ENCODE data around the gene CERS6.

CERS6 gene

DNA sequence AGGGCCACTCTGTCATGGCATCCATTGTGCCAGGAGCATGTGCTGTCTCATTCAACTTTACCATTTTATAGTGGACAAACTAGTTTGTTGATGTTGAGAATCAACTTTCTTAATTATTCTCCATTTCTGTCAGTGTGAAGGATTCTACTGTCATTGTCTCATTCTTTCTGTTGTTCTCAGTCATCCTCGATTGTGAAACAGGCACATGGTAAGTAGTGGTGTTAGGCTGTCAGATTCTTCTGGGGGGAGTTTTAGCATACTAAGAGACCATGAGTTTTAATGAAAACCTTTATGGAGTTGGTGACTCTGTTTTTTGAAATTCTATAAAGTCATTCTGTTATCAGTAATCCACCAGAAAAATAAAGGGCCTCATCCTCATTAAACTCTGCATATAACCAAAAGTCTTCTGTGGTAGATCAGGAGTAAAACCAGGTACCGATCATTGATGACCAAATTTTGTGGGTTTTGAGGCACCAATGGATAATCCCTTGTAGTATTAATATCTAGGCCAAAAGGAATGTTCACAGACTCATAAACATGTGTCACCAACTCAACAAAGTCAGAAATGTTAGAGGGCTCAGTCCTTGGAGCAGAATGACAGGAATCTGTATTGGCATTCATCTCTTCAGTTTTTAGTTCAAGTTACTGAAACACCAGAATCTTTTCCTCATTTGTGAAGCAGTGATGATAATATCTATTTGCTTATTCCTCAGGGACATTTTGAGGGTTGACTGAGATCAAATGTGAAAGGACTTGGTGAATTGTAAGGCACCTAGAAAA is 73.2 kb downstream of the CERS6 start:
- no peak for DNase-seq (ENCODE audit: low read depth in 2 of 2, low spot score in 1 of 2)

DNA sequence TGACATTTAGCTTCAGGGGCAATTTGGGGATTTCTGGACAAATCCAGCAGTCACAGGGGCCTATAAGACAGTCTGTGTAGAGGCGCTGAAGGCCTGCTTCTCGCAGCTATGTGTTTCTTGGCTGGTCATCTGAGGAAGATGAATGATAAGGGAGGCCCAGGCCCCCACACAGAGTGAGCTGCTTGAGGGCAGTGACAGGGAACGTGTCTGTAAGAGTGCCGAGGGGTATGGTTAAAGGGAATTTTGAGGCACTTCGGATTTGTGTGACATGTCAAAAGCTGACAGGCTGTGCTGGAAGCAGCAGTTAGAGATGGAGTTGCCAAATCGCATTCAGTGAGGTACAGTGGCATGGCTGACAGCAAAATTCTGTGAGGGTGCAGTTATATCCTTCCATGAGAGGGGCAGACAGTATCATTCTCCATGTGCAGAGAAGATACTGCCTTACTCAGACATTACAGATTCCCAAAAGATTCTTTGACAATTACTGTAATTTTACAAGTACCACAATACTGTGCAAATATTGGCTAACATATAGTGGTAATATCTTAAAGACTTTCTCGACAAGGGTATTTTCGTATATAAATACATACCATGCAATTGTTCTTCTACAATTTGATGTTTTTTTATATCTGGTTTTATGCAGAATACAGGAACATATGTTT is 74.0 kb downstream of the CERS6 start:
- no peak for DNase-seq (ENCODE audit: low read depth in 2 of 2, low spot score in 1 of 2)

DNA sequence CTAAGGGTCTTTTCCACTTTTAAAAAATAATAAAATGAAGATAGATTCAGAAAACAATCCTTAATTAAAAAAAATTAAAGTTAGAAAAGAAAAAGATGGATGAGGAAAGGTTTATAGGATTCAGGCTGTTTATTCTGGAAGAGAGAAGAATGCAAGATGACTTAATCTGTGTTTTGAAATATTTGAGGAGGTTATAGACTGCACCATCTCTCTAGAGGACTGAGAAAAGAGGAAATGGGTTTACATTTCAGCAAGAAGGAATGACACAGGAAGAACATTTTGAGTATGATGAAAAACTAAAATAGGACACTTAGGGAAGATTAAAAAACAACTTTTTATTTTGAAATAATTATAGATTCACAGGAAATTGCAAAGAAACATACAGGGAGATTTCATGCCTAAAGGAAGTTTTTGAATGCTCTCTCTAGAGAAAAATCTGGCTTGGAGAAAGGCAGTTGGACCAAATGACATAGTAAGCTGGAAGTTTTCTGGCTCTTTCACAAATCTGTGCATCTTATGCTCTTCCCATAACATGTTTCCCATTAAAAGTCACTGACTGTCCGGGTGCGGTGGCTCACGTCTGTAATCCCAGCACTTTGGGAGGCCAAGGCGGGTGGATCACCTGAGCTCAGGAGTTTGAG is 75.0 kb downstream of the CERS6 start:
- DNase-seq (ENCODE audit: low read depth in 2 of 2, low spot score in 1 of 2) = no peak

DNA sequence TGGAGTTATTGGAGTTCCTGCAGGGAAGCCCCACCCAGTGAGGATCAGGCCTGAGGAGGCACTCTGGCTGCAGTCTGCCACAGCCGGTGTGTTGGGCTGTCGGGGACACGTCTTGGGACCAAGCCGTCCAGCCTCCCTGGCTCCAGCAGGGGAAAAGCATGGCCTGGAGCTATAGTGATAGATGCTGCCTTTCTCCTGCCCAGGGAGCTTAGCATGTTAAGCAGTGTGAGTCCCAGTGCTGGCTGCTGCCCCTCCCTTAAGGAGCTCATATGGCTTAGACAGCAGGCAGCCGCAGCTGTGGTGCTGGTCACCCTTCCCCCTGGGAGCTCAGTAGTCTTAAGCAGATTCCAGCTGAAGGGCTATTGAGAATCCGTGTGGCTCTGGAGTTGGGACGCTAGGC is 78.9 kb downstream of the CERS6 start:
- DNase-seq (ENCODE audit: low read depth in 2 of 2, low spot score in 1 of 2) = no peak

DNA sequence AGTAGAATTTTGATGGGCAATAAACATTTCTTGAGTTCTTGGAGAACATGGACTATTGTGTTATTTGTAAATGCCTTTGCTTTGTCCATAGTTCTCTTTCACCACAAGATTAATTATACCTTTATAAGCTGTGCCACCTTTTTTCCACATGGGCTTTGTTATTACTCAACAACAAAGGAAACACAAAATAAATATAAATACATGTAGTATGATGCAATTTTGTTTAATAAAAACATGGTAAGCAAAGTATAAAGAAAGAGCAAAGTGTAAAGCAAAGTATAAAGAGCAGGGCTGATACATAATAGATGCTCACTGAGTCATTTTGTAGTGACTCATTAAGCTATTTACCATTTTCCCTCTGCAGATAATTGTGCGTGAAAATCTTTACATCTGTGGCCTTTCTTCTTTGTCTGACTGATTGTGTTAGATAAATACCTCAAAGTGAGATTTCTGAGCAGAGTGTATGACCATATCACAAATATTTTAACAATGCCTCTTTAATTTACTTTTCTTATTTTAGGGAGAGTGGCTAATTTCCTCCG is 80.9 kb downstream of the CERS6 start:
- DNase-seq (ENCODE audit: low read depth in 2 of 2, low spot score in 1 of 2) = no peak

DNA sequence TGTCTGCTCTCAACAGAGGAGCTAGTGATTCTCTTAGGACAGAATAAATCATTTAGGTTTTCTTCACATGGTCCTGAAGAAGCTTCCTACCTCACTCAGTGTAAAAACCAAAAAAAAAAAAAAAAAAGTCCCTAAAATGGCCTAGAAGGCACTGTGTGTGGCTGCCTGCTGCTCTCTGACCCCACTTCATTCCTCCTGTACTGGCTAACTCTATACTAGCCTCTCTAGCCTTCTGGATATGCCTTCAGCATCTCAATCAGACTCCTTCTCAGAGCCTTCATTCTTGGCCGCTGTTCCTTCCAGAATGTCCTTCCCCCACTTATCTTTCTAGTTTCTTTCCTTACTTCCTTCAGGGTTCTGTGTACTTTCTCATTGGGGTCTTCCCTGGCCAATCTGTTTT is 82.1 kb downstream of the CERS6 start:
- no peak for DNase-seq (ENCODE audit: low read depth in 2 of 2, low spot score in 1 of 2)

DNA sequence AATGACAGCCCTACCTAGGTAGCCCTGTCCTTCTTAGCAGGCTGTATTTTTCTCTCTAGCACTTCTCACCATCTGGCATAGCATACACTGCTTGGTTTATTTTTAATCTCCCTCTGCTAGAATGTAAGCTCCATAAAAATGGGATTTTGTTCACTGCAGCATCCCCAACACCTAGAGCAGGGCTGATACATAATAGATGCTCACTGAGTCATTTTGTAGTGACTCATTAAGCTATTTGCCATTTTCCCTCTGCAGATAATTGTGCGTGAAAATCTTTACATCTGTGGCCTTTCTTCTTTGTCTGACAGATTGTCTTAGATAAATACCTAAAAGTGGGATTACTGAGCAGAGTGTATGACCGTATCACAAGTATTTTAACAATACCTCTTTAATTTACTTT is 82.5 kb downstream of the CERS6 start:
- DNase-seq (ENCODE audit: low read depth in 2 of 2, low spot score in 1 of 2) = no peak

DNA sequence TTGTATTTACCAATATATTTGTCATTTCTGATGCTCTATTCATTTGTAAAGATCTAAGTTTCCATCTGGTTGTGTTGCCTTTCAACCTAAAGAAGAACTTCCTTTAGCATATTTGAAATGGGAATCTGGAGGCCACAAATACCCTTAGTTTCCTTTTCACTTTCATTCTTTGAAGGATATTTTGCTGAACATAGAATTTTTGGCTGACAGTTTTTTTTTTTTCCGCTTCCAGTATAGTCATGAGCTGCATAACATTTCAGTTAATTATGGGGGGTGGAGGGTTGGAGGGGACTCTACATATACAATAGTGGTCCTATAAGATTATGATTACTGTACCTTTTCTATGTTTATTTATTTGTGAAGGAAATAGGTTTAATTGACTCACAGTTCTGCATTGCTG is 83.9 kb downstream of the CERS6 start:
- no peak for DNase-seq (ENCODE audit: low read depth in 2 of 2, low spot score in 1 of 2)

DNA sequence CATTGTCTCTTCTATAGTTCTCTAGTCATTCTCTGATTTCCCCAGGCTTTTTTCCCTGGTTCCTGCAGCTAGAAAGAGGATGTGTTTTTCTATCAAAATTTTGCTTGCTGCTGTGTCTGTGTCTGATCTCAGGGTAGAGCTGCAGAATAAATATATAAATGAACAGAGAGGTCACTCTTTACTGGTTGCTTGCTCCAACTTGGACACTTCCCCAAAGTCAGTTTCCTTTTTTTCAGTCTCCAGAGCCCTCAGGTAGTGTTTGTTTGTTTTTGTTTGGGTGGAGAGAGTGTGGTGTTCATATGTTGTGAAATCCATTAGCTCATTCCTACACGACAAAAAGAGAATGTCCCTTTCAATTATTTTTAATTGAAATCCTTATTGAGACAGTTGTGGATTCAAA is 85.8 kb downstream of the CERS6 start:
- DNase-seq (ENCODE audit: low read depth in 2 of 2, low spot score in 1 of 2) = no peak

DNA sequence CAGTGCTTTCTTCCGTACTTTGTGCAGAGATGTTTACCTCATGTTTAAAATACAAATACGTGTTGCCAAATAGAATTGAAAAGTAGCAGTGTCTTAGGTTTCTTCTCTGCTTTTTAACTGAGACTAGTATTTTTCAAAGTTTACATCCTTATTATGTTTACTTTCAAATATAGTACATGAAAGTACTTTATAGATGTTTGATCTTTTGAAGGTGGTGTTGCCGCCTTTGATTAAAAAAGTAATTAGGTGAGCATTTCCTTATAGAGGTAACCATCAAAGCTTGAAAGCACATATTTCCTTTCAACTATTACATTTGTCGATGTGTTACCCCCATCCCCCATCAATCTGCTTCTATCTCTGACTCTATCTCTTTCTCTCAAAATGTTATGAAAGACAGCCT is 87.0 kb downstream of the CERS6 start:
- no peak for DNase-seq (ENCODE audit: low read depth in 2 of 2, low spot score in 1 of 2)

DNA sequence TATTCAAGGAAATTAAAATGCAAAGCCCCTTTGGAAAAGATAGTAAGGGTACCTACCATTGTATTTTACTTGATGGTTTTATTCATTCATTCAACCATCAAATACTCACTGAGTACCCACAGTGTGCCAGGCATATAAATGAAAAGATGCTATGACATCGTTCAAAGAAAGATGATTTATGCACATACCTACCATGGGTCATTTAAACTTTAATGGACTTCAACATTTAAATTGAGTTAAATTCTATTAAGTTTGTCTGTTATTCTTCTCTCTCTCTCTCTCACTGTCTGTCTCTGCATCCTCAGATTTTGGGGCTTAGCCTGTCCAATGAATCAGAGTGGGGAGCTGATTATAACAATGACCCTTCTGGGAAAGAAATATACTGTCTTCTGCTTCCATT is 87.9 kb downstream of the CERS6 start:
- no peak for DNase-seq (ENCODE audit: low read depth in 2 of 2, low spot score in 1 of 2)

DNA sequence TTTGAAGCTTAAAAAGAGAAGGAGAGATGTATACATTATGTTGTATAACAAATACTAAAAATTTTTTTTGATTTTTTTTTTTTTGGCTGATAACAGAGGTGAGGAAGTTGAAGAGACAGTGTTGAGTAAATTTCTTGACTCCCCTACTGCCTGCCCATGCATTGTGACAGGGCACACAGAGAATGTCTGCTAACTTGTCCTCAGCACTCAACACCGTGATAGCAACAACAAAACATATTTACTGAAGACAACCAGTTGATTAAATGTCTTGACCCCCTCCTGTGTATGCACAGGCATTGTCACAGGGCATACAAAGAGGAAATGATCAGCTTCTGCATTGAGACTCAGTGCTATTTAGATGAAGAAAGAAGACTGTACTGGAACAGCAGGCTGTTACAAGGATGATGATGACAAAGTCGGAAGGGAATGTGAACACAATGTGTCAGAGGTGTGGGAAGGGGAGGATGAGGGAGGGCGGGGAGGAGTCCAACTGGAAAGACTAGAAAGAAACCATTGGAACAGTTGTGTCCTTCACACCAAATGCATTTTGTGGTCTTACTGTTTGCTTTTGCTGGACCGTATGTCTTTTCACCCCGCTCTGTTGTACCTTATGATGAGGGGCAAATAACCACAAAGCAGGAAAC is 89.5 kb downstream of the CERS6 start:
- no peak for DNase-seq (ENCODE audit: low read depth in 2 of 2, low spot score in 1 of 2)

DNA sequence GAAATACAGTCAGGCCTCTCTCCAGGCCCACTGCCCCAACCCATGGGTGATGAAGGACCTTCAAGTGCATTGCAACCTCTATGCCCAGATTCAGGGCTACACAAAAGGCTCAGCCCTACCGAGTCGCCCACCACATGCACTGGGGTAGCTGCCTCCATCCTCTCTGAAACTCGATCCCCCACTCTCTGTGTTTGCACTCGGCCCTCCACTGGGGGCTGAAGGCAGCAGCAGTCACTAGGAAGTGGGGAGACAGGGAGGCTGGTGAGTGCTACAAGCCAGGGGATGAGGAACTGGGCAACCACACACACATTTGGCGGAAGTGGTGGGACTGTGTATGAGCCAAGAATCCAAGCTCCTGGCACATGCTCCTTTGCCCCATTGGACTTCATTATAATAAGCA is 94.6 kb downstream of the CERS6 start:
- no peak for DNase-seq (ENCODE audit: low read depth in 2 of 2, low spot score in 1 of 2)

DNA sequence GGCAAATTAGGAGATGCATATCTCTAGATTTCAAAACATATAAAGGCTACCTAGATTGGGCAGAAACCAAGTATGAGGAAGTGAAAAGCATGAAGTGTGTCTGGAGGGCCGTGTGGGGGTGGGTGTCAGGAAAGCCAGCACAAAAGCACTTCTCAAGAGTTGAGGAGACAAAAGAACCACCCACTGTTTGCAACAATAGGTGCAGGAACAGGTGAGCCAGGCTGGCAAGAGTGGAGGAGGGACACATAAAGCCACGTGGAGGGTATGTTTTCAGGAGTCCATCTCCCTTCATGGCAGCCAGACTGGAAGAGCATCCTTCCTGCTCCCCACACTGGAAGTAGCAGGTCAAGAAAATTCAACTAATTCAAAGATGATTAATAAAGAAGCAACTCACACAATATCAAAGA is 96.4 kb downstream of the CERS6 start:
- no peak for DNase-seq (ENCODE audit: low read depth in 2 of 2, low spot score in 1 of 2)

DNA sequence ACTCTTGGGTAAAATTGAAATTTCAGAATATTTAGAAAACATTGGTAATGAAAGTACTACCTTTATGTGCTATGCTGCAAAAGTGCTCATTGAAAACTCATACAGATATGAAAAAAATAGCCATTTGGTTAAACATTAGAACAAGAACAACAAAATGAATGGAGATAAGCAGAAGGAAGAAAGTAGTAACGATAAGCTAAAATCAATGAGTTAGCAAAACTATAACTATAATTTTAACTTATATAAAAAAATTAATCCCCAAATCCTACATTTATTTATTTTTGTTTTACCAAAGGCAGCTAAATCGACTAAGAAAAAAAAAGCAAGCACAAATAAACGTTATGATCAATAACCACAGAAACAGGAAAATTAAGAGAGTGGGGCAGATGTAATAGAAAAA is 99.2 kb downstream of the CERS6 start:
- DNase-seq (ENCODE audit: low read depth in 2 of 2, low spot score in 1 of 2) = no peak

DNA sequence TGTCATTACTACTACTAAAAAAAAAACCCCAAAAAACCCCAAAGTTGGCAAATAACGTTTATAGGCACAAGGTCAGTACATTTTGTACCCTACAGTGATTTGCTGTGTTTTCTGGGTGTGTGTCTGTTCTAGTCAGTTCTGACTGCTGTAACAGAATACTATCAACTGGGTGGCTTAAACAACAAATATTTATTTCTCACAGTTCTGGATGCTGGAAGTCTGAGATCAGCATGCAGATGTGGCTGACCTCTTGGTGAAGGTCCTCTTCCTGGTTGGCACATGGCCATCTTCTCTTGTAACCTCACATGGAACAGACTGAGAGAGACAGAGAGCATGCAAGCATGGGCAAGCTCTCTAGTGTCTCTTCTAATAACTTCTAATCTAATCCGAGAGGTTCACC is 103.1 kb downstream of the CERS6 start:
- DNase-seq (ENCODE audit: low read depth in 2 of 2, low spot score in 1 of 2) = no peak

DNA sequence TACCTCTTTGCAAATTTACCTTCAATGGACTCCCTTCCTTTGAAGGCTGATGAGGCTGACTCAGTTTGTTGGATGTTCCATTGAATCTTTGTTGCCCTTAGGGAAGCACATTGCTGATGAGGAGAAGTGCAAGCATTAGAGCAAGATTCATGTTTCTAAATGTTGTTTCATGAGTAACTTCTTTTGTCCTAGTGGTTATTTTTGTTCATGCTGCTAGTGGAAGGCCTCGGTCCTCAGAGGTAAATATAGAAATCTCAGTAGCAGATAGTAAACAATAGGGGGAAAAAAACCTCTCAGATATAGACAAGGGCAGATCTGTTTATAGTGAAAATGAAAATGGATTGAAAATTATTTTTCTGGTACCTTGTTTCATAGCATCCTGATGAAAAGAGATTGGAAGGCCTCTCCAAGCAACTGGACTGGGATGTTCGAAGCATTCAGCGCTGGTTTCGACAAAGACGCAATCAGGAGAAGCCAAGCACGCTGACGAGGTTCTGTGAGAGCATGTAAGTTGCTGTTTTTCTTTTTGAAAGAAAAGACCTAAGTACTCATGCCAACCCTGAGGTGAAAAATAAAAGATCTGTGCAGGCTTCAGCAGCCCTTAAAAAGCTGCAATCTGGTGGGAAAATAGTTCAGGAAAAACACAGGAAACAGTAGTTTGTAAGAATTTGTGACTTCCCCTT is 104.9 kb downstream of the CERS6 start:
- DNase-seq (ENCODE audit: low read depth in 2 of 2, low spot score in 1 of 2) = no peak

DNA sequence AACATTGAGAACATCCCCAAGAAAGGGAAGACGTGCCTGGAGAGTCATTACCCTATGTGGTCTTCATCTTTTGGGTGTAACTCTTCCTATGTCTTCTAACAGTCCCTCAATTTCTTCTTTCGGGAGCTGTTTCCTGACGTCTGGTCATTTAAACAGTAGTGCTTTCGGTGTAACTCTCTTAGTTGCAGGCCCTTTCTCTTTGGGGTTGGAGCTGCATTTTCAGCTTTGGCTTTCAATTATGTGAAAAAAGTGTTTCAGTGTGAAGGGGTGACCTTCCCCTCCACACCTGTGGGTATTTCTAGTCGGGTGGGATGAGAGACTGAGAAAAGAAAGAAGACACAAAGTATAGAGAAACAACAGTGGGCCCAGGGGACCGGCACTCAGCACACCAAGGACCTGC is 105.9 kb downstream of the CERS6 start:
- DNase-seq (ENCODE audit: low read depth in 2 of 2, low spot score in 1 of 2) = no peak

DNA sequence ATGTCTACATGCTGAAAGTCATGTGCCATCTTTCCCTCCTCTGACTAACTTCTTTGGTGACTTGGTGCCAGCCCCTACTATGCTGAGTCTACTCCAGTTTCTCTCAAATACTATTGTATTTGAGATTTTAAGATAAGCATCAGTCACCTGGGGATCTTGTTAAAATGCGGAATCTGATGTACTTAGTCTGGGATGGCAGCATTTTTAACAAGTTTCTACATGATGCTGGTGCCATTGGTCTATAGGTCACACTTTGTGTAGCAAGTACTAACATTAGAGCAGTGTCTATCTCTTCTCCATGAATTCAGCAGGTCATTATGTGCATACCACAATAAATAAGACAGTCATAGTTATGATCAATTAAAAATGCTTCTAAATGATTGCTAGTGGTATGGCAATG is 106.9 kb downstream of the CERS6 start:
- no peak for DNase-seq (ENCODE audit: low read depth in 2 of 2, low spot score in 1 of 2)

DNA sequence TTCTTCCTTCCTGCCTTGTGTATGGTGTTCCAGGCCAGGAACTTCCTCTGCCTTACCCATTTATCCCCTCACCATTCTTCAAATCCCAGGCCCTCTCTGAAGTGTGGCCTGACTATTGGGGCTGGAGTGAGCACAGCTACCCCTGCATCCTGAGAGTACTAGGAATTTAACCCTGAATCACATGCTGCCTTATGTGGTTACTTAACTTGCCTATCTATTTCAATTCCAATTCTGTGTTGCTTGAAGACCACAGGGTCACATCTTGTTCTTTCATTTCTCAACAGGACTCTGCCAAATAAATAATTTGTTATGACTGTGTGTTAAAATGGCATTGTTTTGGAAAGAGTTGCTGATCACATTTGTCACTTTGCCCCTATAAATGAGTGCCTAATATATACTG is 108.6 kb downstream of the CERS6 start:
- DNase-seq (ENCODE audit: low read depth in 2 of 2, low spot score in 1 of 2) = no peak

DNA sequence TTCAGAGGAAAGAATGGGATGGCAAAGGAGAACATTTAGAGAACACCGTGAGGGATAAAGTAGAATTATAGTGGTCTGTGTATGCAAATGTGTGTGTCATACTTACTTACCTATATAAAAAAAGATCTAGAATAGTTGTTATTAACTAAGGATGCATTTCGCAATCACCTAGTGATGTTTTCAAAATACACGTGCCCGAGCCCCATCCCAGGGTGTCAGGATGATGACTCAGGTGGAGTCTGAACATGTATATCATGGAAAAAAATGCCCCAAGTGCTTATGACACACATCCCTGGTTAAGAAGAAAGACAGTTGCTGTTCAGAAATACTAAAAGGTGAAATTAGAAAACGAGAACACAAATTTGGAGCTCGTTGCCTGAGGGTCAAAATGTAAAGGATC is 109.0 kb downstream of the CERS6 start:
- no peak for DNase-seq (ENCODE audit: low read depth in 2 of 2, low spot score in 1 of 2)

Data from stimulated activated CD8-positive, alpha-beta memory T cell treated with anti-CD3 and anti-CD28 coated beads, Interleukin-4, amount 100 ng/mL, for 1 hour (primary cell).